B cell (primary cell): ENCODE results near the gene HES1. TPM values are rescaled to one million over a fixed set of nuclear protein-coding genes. Genes with fewer than 3 reads are reported as not detected.

Experiments
- ATAC-seq: fragments of 200-7000 bp; cut with Tn5 transposase; one replicate; pipeline ENCODE4 v1.10.0; 2021; ENCODE audit warnings: low read depth, mild to moderate bottlenecking, moderate number of reproducible peaks, moderate library complexity
- CTCF ChIA-PET: fragments of 350-600 bp; sonication (Branson Sonifier 250); formaldehyde crosslinking; loops from one replicate; lab custom pipeline; 2021; ENCODE audit warnings: antibody characterized with exemption, inconsistent platforms; lab: Charles Lee
- POLR2A ChIA-PET: fragments of 350-600 bp; sonication (Branson Sonifier 250); formaldehyde crosslinking; loops from one replicate; lab custom pipeline; 2021; ENCODE audit warnings: antibody characterized with exemption; lab: Charles Lee
- DNase-seq: peaks from one replicate; pipeline ENCODE4 v3.0.0; 2013
- H2AFZ ChIP-seq: 2 replicates; pipeline ENCODE4 v1.6.1; 2012; ENCODE audit warnings: mild to moderate bottlenecking, low read depth, low read length; ENCODE audit not compliant: insufficient read depth, poor library complexity, severe bottlenecking
- H3K27ac ChIP-seq, 2 donors: 1 replicate in 1 of 2; 2 replicates in 1 of 2; pipeline ENCODE4 v1.5.1; 2012 to 2013; ENCODE audit warnings: low read length in 2 of 2, mild to moderate bottlenecking in 2 of 2, moderate library complexity in 1 of 2
- H3K27me3 ChIP-seq, 4 experiments: fragments of 200-600 bp in 1 of 4; sonication (generic) in 1 of 4; replicated peaks in 1 of 4; 1 replicate in 2 of 4; 2 replicates in 2 of 4; pipeline versions ENCODE4 v1.6.1 to v1.7.0; 2013 to 2016; ENCODE audit warnings: low read length in 3 of 4, mild to moderate bottlenecking in 2 of 4, mixed read lengths in 1 of 4, moderate library complexity in 1 of 4; ENCODE audit not compliant: insufficient read depth in 4 of 4, control insufficient read depth in 3 of 4; ENCODE audit errors: control extremely low read depth in 1 of 4
- H3K36me3 ChIP-seq, 2 experiments: replicated peaks in 1 of 2; 1 replicate in 1 of 2; 2 replicates in 1 of 2; pipeline versions ENCODE4 v1.6.1 to v1.7.1; 2013; ENCODE audit warnings: low read length in 1 of 2; ENCODE audit not compliant: insufficient read depth in 2 of 2, control insufficient read depth in 1 of 2; ENCODE audit errors: control extremely low read depth in 1 of 2, extremely low read depth in 1 of 2
- H3K4me1 ChIP-seq, 2 donors: fragments of 200-600 bp in 1 of 2; sonication (generic) in 1 of 2; 1 replicate in 1 of 2; 2 replicates in 1 of 2; pipeline versions ENCODE4 v1.5.1 to v1.6.1; 2013 to 2017; ENCODE audit warnings: low read length in 2 of 2; ENCODE audit not compliant: control insufficient read depth in 2 of 2, insufficient read depth in 2 of 2
- H3K4me2 ChIP-seq: replicated peaks from 2 replicates; pipeline ENCODE3; 2012; ENCODE audit warnings: mild to moderate bottlenecking, low read depth, low read length; ENCODE audit not compliant: poor library complexity, severe bottlenecking
- H3K4me3 ChIP-seq, 5 experiments: fragments of 200-600 bp in 1 of 5; sonication (generic) in 1 of 5; 1 replicate in 3 of 5; 2 replicates in 2 of 5; pipeline versions ENCODE4 v1.5.1 to v1.7.0; 2011 to 2016; ENCODE audit warnings: low read length in 4 of 5, mild to moderate bottlenecking in 4 of 5, low read depth in 2 of 5, control low read depth in 1 of 5, moderate library complexity in 1 of 5; ENCODE audit not compliant: insufficient read depth in 1 of 5; ENCODE audit errors: control extremely low read depth in 1 of 5, extremely low read depth in 1 of 5
- H3K79me2 ChIP-seq: fragments of 200-600 bp; sonication (generic); one replicate; pipeline ENCODE4 v1.6.0; 2016; ENCODE audit warnings: low read length; ENCODE audit not compliant: control insufficient read depth, insufficient read depth
- H3K9ac ChIP-seq: fragments of 200-600 bp; sonication (generic); 2 replicates; pipeline ENCODE4 v1.6.1; 2017; ENCODE audit warnings: mild to moderate bottlenecking, low read length, moderate library complexity
- H3K9me3 ChIP-seq, 3 donors: one replicate each; pipeline versions ENCODE4 v1.6.1 to v1.7.1; 2013; ENCODE audit warnings: low read length in 2 of 3; ENCODE audit not compliant: control insufficient read depth in 2 of 3, insufficient read depth in 1 of 3; ENCODE audit errors: control extremely low read depth in 1 of 3
- H4K20me1 ChIP-seq: 2 replicates; pipeline ENCODE4 v1.6.0; 2012; ENCODE audit warnings: mild to moderate bottlenecking, low read length; ENCODE audit not compliant: insufficient read depth, control insufficient read depth, poor library complexity, severe bottlenecking
- H3K27ac Mint-ChIP-seq: one replicate; pipeline ENCODE4 v1.8.0; 2021; ENCODE audit warnings: mixed read lengths
- H3K27me3 Mint-ChIP-seq: one replicate; pipeline ENCODE4 v1.8.0; 2021; ENCODE audit warnings: mixed read lengths
- H3K4me1 Mint-ChIP-seq: one replicate; pipeline ENCODE4 v1.8.0; 2021; ENCODE audit warnings: mixed read lengths
- H3K4me3 Mint-ChIP-seq: one replicate; pipeline ENCODE4 v1.8.0; 2021; ENCODE audit warnings: mixed read lengths
- H3K9me3 Mint-ChIP-seq: one replicate; pipeline ENCODE4 v1.8.0; 2022; ENCODE audit warnings: mixed read lengths; ENCODE audit not compliant: insufficient read depth
- EZH2 ChIP-seq: IDR thresholded peaks from 2 replicates; pipeline ENCODE4 v1.6.1; 2012; ENCODE audit warnings: borderline replicate concordance, low read depth, mild to moderate bottlenecking, moderate library complexity, low read length; ENCODE audit not compliant: insufficient read depth, poor library complexity, severe bottlenecking
- WGBS: methylation state at CpG from one replicate; pipeline ENCODE4 v1.1.5; 2013; ENCODE audit warnings: missing lambda C conversion rate; ENCODE audit not compliant: insufficient coverage; 5-methylcytosine and 5-hydroxymethylcytosine counted together
- intact Hi-C: fragments of 100-400 bp; cut with micrococcal nuclease; formaldehyde crosslinking; loops from one replicate; pipeline ENCODE4 v1.10.0; 2022
- polyA plus RNA-seq: library from polyadenylated mRNA; depleted of rRNA; stranded (reverse); fragments of >200 nt; gene quantifications from 2 replicates; pipeline ENCODE4 v1.2.3, GENCODE V29; 2012
- total RNA-seq, 2 donors: library from RNA; stranded (reverse); fragments of 120-200 nt in 1 of 2; gene quantifications; 1 replicate in 1 of 2; 2 replicates in 1 of 2; pipeline versions ENCODE4 v1.2.3 to v1.2.4, GENCODE V29; 2013 to 2022
- TF ChIP-seq, protein P1 (sequence below): fragments of 200-600 bp; IDR thresholded peaks from one replicate; pipeline ENCODE4 v1.8.0; 2022; ENCODE audit warnings: antibody characterized with exemption, mild to moderate bottlenecking

HES1 gene
- total and polyA plus RNA-seq, 2 donors (not counting 1 experiment from before 2014, with no cell fraction given) = 2.4 to 60.3 TPM

DNA sequence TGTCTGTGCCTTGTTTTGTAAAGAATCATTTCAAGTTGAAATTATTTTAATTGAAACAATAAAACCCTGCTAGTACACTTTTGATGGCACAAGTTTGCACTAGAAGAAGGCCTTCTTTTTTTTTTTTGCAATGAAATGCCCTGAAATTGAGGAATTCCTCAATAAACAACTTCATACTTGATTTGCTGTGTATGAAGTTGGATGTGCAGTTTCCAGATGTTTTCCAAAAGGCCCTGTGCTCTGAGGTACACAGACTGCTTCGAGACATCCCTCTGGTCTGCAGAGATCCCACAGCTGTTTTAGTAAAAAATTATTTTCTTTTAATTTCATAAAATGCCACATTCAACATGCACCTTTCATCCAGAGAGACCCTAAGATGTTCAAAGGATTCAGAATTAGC lies 48.9 kb downstream of the HES1 start:
- no peaks in the 10 kb centered on the region for H3K9me3 Mint-ChIP-seq
- CTCF ChIA-PET = no interaction called here
- POLR2A ChIA-PET = no interaction called here

DNA sequence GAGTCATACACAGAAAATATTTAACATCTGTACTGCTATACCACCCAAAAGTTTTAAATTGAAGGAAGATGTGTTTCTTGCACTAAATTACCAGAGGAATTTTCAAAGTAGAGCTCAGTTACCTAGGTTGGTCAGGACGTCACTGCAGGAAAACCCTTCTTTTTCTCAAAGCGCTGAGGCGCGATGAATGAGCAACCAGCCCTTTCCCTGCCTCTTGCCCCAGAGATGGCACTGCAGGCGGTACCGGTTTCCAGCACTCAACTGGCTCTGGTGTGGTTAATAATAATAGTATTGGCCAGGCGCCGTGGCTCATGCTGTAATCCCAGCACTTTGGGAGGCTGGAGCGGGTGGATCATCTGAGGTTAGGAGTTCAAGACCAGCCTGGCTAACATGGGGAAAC lies 49.3 kb downstream of the HES1 start:
- no peak overlapping the region for H3K27ac Mint-ChIP-seq
- ChIA-PET POLR2A (no interaction called here), CTCF (no interaction called here)
- peaks cover 6% of the 10 kb centered on the region for H3K27me3 Mint-ChIP-seq
- H3K4me3 ChIP-seq = no peak overlapping the region
- no peak for TF ChIP-seq EZH2
- TF ChIP-seq, protein P1, sequence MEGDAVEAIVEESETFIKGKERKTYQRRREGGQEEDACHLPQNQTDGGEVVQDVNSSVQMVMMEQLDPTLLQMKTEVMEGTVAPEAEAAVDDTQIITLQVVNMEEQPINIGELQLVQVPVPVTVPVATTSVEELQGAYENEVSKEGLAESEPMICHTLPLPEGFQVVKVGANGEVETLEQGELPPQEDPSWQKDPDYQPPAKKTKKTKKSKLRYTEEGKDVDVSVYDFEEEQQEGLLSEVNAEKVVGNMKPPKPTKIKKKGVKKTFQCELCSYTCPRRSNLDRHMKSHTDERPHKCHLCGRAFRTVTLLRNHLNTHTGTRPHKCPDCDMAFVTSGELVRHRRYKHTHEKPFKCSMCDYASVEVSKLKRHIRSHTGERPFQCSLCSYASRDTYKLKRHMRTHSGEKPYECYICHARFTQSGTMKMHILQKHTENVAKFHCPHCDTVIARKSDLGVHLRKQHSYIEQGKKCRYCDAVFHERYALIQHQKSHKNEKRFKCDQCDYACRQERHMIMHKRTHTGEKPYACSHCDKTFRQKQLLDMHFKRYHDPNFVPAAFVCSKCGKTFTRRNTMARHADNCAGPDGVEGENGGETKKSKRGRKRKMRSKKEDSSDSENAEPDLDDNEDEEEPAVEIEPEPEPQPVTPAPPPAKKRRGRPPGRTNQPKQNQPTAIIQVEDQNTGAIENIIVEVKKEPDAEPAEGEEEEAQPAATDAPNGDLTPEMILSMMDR = no peak
- WGBS = 81% methylated on average over 4 of the region's 9 CpGs
- no peak overlapping the region for H3K27ac ChIP-seq
- H3K36me3 ChIP-seq = no peaks in the 10 kb centered on the region
- ATAC-seq = no peak
- H3K79me2 ChIP-seq = no peaks in the 10 kb centered on the region
- H3K9me3 Mint-ChIP-seq = no peaks in the 10 kb centered on the region
- no peaks in the 10 kb centered on the region for H4K20me1 ChIP-seq
- intact Hi-C loops = no loop called here
- H3K4me2 ChIP-seq = no peak overlapping the region
- H3K4me1 Mint-ChIP-seq = no peaks in the 10 kb centered on the region
- peaks cover 0 to 3% (median 0%) of the 10 kb centered on the region in 3 donors for H3K9me3 ChIP-seq
- no peak overlapping the region for H3K4me3 Mint-ChIP-seq
- H3K4me1 ChIP-seq = no peaks in the 10 kb centered on the region
- H3K9ac ChIP-seq = no peak overlapping the region
- DNase-seq = no peak
- peaks cover 0 to 10% (median 2%) of the 10 kb centered on the region in 4 experiments for H3K27me3 ChIP-seq
- H2AFZ ChIP-seq = no peak overlapping the region

More for the DNA sequence above, 48.9 kb downstream of the HES1 start:
- ATAC-seq = no peak
- H3K4me3 ChIP-seq = no peak overlapping the region
- no peak overlapping the region for H3K4me3 Mint-ChIP-seq
- no peak overlapping the region for H3K27ac Mint-ChIP-seq
- H3K36me3 ChIP-seq = no peaks in the 10 kb centered on the region
- intact Hi-C loops = no loop called here
- H3K27me3 Mint-ChIP-seq = peaks cover 6% of the 10 kb centered on the region
- peaks cover 0 to 10% (median 2%) of the 10 kb centered on the region in 4 experiments for H3K27me3 ChIP-seq
- H3K79me2 ChIP-seq = no peaks in the 10 kb centered on the region
- H3K4me1 Mint-ChIP-seq = no peaks in the 10 kb centered on the region
- no peak overlapping the region for H3K4me2 ChIP-seq
- no peaks in the 10 kb centered on the region for H3K4me1 ChIP-seq
- no peak for DNase-seq
- no peak overlapping the region for H3K27ac ChIP-seq
- peaks cover 0 to 3% (median 0%) of the 10 kb centered on the region in 3 donors for H3K9me3 ChIP-seq
- H4K20me1 ChIP-seq = no peaks in the 10 kb centered on the region
- no peak overlapping the region for H3K9ac ChIP-seq
- TF ChIP-seq EZH2 = no peak
- TF ChIP-seq, protein P1 = no peak
- H2AFZ ChIP-seq = no peak overlapping the region
- WGBS = no CpG with 5 or more reads among the region's 1 CpG
